Liver (tissue), 9 donors: ENCODE results near the gene TYMS. TPM values are rescaled to one million over a fixed set of nuclear protein-coding genes. Genes with fewer than 3 reads are reported as not detected.

ENCODE experiments used
- DNase-seq: peaks from one replicate; pipeline ENCODE4 v3.0.0-alpha.2; 2017; ENCODE audit warnings: low spot score
- H3K27ac ChIP-seq, 2 donors: one replicate each; pipeline ENCODE4 v1.7.0; 2013; ENCODE audit warnings: inconsistent platforms in 2 of 2, low read length in 2 of 2, control low read depth in 1 of 2, low read depth in 1 of 2, mild to moderate bottlenecking in 1 of 2
- H3K27me3 ChIP-seq, 4 donors: one replicate each; pipeline versions ENCODE4 v1.6.1 to v1.7.0; 2013; ENCODE audit warnings: low read length in 3 of 4, inconsistent platforms in 1 of 4, mild to moderate bottlenecking in 1 of 4, moderate library complexity in 1 of 4; ENCODE audit not compliant: control insufficient read depth in 4 of 4, insufficient read depth in 4 of 4
- H3K36me3 ChIP-seq, 4 donors: one replicate each; pipeline versions ENCODE4 v1.6.1 to v1.7.0; 2013; ENCODE audit warnings: low read length in 3 of 4, mild to moderate bottlenecking in 3 of 4, low read depth in 1 of 4, moderate library complexity in 1 of 4; ENCODE audit not compliant: control insufficient read depth in 4 of 4, insufficient read depth in 3 of 4
- H3K4me1 ChIP-seq, 4 donors: one replicate each; pipeline versions ENCODE4 v1.6.1 to v1.7.0; 2013; ENCODE audit warnings: low read length in 3 of 4, mild to moderate bottlenecking in 3 of 4, moderate library complexity in 1 of 4; ENCODE audit not compliant: control insufficient read depth in 4 of 4, insufficient read depth in 4 of 4
- H3K4me3 ChIP-seq, 3 donors: one replicate each; pipeline versions ENCODE4 v1.6.1 to v1.7.0; 2013; ENCODE audit warnings: low read length in 3 of 3, control low read depth in 1 of 3, low read depth in 1 of 3, mild to moderate bottlenecking in 1 of 3
- H3K9ac ChIP-seq, 2 donors: one replicate each; pipeline ENCODE4 v1.7.0; 2013; ENCODE audit warnings: low read length in 2 of 2, mild to moderate bottlenecking in 2 of 2, moderate library complexity in 2 of 2, control low read depth in 1 of 2, low read depth in 1 of 2
- H3K9me3 ChIP-seq, 4 donors: one replicate each; pipeline versions ENCODE4 v1.6.1 to v1.7.0; 2013; ENCODE audit warnings: low read length in 3 of 4; ENCODE audit not compliant: control insufficient read depth in 4 of 4
- ATF3 ChIP-seq: IDR thresholded peaks from 2 replicates; pipeline ENCODE4 v1.6.1; 2016; ENCODE audit warnings: antibody characterized with exemption
- EGR1 ChIP-seq, 2 donors: IDR thresholded peaks; 2 replicates each; pipeline ENCODE4 v1.6.1; 2016 to 2018; ENCODE audit warnings: antibody characterized with exemption in 2 of 2, low read depth in 2 of 2
- FOXA1 ChIP-seq: IDR thresholded peaks from 2 replicates; pipeline ENCODE4 v1.6.1; 2016; ENCODE audit warnings: antibody characterized with exemption
- GABPA ChIP-seq, 2 donors: IDR thresholded peaks in 1 of 2; conservative IDR thresholded peaks in 1 of 2; 2 replicates each; pipeline ENCODE4 v1.6.1; 2016; ENCODE audit warnings: antibody characterized with exemption in 2 of 2, mild to moderate bottlenecking in 1 of 2, moderate library complexity in 1 of 2
- HNF4A ChIP-seq, 2 donors: conservative IDR thresholded peaks; 2 replicates each; pipeline ENCODE4 v1.6.1; 2016; ENCODE audit warnings: antibody characterized with exemption in 2 of 2, mild to moderate bottlenecking in 2 of 2
- HNF4G ChIP-seq: IDR thresholded peaks from 2 replicates; pipeline ENCODE4 v1.6.1; 2016; ENCODE audit warnings: antibody characterized with exemption
- JUND ChIP-seq, 2 donors: IDR thresholded peaks; 2 replicates each; pipeline ENCODE4 v1.6.1; 2016; ENCODE audit warnings: antibody characterized with exemption in 2 of 2
- NR2F2 ChIP-seq: IDR thresholded peaks from 2 replicates; pipeline ENCODE4 v1.6.1; 2016; ENCODE audit warnings: antibody characterized with exemption
- RAD21 ChIP-seq, 2 donors: IDR thresholded peaks; 2 replicates each; pipeline ENCODE4 v1.6.1; 2016; ENCODE audit warnings: antibody characterized with exemption in 2 of 2, mild to moderate bottlenecking in 2 of 2
- RXRA ChIP-seq, 2 donors: IDR thresholded peaks; 2 replicates each; pipeline ENCODE4 v1.6.1; 2017 to 2018; ENCODE audit warnings: antibody characterized with exemption in 2 of 2, mild to moderate bottlenecking in 1 of 2
- SP1 ChIP-seq: IDR thresholded peaks from 2 replicates; pipeline ENCODE4 v1.6.1; 2018; ENCODE audit warnings: antibody characterized with exemption, mild to moderate bottlenecking
- TAF1 ChIP-seq: conservative IDR thresholded peaks from 2 replicates; pipeline ENCODE4 v1.6.1; 2016; ENCODE audit warnings: antibody characterized with exemption, mild to moderate bottlenecking
- YY1 ChIP-seq: IDR thresholded peaks from 2 replicates; pipeline ENCODE4 v1.6.1; 2016; ENCODE audit warnings: antibody characterized with exemption, mild to moderate bottlenecking
- WGBS: extraction: QIAGEN DNeasy Blood & Tissue Kit; methylation state at CpG from one replicate; pipeline ENCODE4 v1.1.7; 2013; 5-methylcytosine and 5-hydroxymethylcytosine counted together
- polyA plus RNA-seq, 2 donors: library from polyadenylated mRNA; stranded (reverse) in 1 of 2; unstranded in 1 of 2; fragments of 200-250 nt in 1 of 2; fragments of >200 nt in 1 of 2; fragmentation: Nextera tagmentation in 1 of 2; extraction: Ambion mirVana in 1 of 2; gene quantifications; one replicate each; pipeline versions ENCODE4 v1.2.1 to v1.2.3, GENCODE V29; 2013 to 2015
- total RNA-seq, 2 donors: library from RNA; depleted of rRNA; stranded (reverse); fragments of >200 nt; gene quantifications; one replicate each; pipeline ENCODE4 v1.2.3, GENCODE V29; 2014
- TF ChIP-seq, protein P1 (sequence below): IDR thresholded peaks from 2 replicates; pipeline ENCODE4 v1.6.1; 2016; ENCODE audit warnings: antibody characterized with exemption, mild to moderate bottlenecking
- TF ChIP-seq, protein P2 (sequence below): IDR thresholded peaks from 2 replicates; pipeline ENCODE4 v1.6.1; 2016; ENCODE audit warnings: antibody characterized with exemption
- TF ChIP-seq, protein P3 (sequence below): IDR thresholded peaks from 2 replicates; pipeline ENCODE4 v1.6.1; 2016; ENCODE audit warnings: antibody characterized with exemption
- TF ChIP-seq, protein P4 (sequence below): fragments of 150-350 bp; IDR thresholded peaks from 2 replicates; pipeline ENCODE4 v1.5.1; 2017; ENCODE audit warnings: improper control_type of control experiment, low read depth, low read length; ENCODE audit not compliant: missing input control
- donor health status: healthy.
- donor health status: healthy.
- donor health status: healthy.
- donor health status: healthy.
- donor health status: healthy.

The TYMS gene
- total and polyA plus RNA-seq, 4 donors, result 0.25 to 77.4 (median 5.3) TPM

- no peak for TF ChIP-seq HNF4A (conservative IDR thresholded peaks at IDR 0.05)
- 97% methylated on average over 7 of the region's 7 CpGs for WGBS
Observed at GRCh38 chr18:675307-675706, 17.9 kb downstream of the TYMS start.

DNA sequence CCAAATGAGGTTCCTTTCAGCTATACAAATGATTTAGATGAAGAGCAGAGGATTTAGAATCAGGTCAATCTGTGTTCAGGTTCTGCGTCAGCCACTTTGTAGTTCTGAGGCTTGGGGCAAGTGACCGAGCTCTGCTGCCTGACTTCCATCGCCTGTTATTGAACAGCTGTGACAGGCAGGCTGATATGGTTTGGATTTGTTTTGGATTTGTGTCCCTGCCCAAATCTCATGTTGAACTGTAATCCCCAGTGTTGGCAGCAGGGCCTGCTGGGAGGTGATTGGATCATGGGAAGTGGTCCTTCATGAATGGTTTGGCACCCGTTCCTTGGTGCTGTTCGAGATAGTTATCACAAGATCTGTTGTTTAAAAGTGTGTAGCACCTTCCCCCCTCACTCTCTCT, 18.6 kb downstream of the TYMS start:
- TF ChIP-seq NR2F2 (no peak), HNF4A (conservative IDR thresholded peaks at IDR 0.05) (no peak), YY1 (no peak), GABPA (IDR thresholded peaks at IDR 0.05 in 1 of 2, conservative IDR thresholded peaks at IDR 0.05 in 1 of 2) (no peak), EGR1 (IDR thresholded peaks at IDR 0.05; ENCODE audit: low read depth in 2 of 2) (no peak), FOXA1 (no peak), SP1 (no peak), HNF4G (no peak), JUND (IDR thresholded peaks at IDR 0.05) (no peak), ATF3 (no peak), TAF1 (no peak), RXRA (IDR thresholded peaks at IDR 0.05) (no peak)
- TF ChIP-seq, protein P1, sequence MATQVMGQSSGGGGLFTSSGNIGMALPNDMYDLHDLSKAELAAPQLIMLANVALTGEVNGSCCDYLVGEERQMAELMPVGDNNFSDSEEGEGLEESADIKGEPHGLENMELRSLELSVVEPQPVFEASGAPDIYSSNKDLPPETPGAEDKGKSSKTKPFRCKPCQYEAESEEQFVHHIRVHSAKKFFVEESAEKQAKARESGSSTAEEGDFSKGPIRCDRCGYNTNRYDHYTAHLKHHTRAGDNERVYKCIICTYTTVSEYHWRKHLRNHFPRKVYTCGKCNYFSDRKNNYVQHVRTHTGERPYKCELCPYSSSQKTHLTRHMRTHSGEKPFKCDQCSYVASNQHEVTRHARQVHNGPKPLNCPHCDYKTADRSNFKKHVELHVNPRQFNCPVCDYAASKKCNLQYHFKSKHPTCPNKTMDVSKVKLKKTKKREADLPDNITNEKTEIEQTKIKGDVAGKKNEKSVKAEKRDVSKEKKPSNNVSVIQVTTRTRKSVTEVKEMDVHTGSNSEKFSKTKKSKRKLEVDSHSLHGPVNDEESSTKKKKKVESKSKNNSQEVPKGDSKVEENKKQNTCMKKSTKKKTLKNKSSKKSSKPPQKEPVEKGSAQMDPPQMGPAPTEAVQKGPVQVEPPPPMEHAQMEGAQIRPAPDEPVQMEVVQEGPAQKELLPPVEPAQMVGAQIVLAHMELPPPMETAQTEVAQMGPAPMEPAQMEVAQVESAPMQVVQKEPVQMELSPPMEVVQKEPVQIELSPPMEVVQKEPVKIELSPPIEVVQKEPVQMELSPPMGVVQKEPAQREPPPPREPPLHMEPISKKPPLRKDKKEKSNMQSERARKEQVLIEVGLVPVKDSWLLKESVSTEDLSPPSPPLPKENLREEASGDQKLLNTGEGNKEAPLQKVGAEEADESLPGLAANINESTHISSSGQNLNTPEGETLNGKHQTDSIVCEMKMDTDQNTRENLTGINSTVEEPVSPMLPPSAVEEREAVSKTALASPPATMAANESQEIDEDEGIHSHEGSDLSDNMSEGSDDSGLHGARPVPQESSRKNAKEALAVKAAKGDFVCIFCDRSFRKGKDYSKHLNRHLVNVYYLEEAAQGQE, result no peak
- TF ChIP-seq, protein P2, sequence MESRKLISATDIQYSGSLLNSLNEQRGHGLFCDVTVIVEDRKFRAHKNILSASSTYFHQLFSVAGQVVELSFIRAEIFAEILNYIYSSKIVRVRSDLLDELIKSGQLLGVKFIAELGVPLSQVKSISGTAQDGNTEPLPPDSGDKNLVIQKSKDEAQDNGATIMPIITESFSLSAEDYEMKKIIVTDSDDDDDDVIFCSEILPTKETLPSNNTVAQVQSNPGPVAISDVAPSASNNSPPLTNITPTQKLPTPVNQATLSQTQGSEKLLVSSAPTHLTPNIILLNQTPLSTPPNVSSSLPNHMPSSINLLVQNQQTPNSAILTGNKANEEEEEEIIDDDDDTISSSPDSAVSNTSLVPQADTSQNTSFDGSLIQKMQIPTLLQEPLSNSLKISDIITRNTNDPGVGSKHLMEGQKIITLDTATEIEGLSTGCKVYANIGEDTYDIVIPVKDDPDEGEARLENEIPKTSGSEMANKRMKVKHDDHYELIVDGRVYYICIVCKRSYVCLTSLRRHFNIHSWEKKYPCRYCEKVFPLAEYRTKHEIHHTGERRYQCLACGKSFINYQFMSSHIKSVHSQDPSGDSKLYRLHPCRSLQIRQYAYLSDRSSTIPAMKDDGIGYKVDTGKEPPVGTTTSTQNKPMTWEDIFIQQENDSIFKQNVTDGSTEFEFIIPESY, result no peak
- Histone ChIP-seq H3K27me3 (no peaks in the 10 kb centered on the region), H3K36me3 (peaks cover 10 to 75% (median 48%) of the 10 kb centered on the region in 4 donors), H3K9ac (no peak overlapping the region), H3K4me3 (no peak overlapping the region), H3K4me1 (no peaks in the 10 kb centered on the region), H3K27ac (no peak overlapping the region), H3K9me3 (no peaks in the 10 kb centered on the region)
- WGBS, result 90% methylated on average over 5 of the region's 5 CpGs
- no peak for DNase-seq

More at GRCh38 chr18:675307-675706, 17.9 kb downstream of the TYMS start:
- Histone ChIP-seq H3K9me3 (no peaks in the 10 kb centered on the region), H3K36me3 (peaks cover 15 to 79% (median 52%) of the 10 kb centered on the region in 4 donors), H3K4me1 (no peaks in the 10 kb centered on the region), H3K27ac (no peak overlapping the region), H3K27me3 (no peaks in the 10 kb centered on the region), H3K9ac (no peak overlapping the region), H3K4me3 (no peak overlapping the region)
- DNase-seq, result no peak

- Histone ChIP-seq H3K27ac (no peak overlapping the region), H3K9ac (no peak overlapping the region), H3K36me3 (peaks cover 10 to 75% (median 49%) of the 10 kb centered on the region in 4 donors), H3K9me3 (no peaks in the 10 kb centered on the region), H3K4me3 (no peak overlapping the region), H3K27me3 (no peaks in the 10 kb centered on the region), H3K4me1 (no peaks in the 10 kb centered on the region)
- DNase-seq, result no peak
- 95% methylated on average over 3 of the region's 3 CpGs for WGBS
- TF ChIP-seq JUND (IDR thresholded peaks at IDR 0.05), result no peak
- TF ChIP-seq, protein P2, result no peak
- TF ChIP-seq SP1, result no peak
- no peak for TF ChIP-seq YY1
- TF ChIP-seq TAF1, result no peak
- TF ChIP-seq EGR1 (IDR thresholded peaks at IDR 0.05; ENCODE audit: low read depth in 2 of 2), result no peak
- TF ChIP-seq, protein P3, sequence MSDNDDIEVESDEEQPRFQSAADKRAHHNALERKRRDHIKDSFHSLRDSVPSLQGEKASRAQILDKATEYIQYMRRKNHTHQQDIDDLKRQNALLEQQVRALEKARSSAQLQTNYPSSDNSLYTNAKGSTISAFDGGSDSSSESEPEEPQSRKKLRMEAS, result no peak
- no peak for TF ChIP-seq RAD21 (IDR thresholded peaks at IDR 0.05)
- TF ChIP-seq, protein P4, sequence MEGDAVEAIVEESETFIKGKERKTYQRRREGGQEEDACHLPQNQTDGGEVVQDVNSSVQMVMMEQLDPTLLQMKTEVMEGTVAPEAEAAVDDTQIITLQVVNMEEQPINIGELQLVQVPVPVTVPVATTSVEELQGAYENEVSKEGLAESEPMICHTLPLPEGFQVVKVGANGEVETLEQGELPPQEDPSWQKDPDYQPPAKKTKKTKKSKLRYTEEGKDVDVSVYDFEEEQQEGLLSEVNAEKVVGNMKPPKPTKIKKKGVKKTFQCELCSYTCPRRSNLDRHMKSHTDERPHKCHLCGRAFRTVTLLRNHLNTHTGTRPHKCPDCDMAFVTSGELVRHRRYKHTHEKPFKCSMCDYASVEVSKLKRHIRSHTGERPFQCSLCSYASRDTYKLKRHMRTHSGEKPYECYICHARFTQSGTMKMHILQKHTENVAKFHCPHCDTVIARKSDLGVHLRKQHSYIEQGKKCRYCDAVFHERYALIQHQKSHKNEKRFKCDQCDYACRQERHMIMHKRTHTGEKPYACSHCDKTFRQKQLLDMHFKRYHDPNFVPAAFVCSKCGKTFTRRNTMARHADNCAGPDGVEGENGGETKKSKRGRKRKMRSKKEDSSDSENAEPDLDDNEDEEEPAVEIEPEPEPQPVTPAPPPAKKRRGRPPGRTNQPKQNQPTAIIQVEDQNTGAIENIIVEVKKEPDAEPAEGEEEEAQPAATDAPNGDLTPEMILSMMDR, result no peak
- TF ChIP-seq RXRA (IDR thresholded peaks at IDR 0.05), result no peak
Observed at GRCh38 chr18:676736-677135, 19.3 kb downstream of the TYMS start.
